HG02870 (cell line): ENCODE results near the gene CMTR1.
"Not testable (repeated sequence)": the region's sequence is repeated elsewhere in the genome, so short reads cannot be mapped to it uniquely, and the experiment has no call there.

ENCODE experiments used
- ATAC-seq: cut with Tn5 transposase; IDR thresholded peaks from one replicate; pipeline ENCODE4 v1.9.1; 2021; ENCODE audit warnings: mild to moderate bottlenecking, moderate library complexity; ENCODE audit not compliant: unreplicated experiment

Gene CMTR1

GRCh38 chr6:37490536-37491170, 57.6 kb downstream of the CMTR1 start:
- ATAC-seq, result no peak

DNA sequence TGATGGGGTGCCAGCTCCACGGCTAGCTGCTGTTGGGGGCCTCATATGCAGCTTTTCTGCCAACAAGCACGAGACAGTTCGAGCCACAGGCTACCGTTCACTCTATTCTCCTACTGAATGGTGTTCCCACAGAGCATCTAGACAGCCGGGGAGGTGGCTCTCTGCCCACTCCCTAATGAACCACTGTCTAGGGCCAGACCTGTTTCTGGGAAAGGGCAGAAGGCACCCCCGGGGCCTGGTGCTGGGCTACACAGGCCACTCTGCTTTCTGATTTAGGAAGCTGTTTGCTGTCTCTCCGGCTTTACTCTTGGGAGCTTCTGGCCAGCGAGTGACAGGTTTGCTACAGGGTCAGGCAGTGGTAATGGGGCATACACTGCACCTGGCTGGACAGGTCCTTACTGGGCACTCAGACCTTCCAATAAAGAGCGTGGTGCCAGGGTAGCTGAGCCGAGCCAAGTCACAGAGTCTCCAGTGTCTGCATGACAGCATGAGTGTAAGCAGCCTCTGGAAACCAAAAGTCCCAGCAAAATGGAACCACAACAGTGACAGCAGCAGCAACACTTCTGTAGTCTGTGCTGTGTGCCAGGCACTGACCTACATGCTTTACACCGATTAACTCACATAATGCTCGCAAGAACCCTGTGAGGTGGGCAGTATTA, 58.3 kb downstream of the CMTR1 start:
- ATAC-seq, result no peak

- ATAC-seq, result no peak
Observed at GRCh38 chr6:37491830-37492208, 58.8 kb downstream of the CMTR1 start.

- ATAC-seq, result no peak
Observed at GRCh38 chr6:37492236-37492972, 59.4 kb downstream of the CMTR1 start.

GRCh38 chr6:37492991-37493660, 60.1 kb downstream of the CMTR1 start:
- no peak for ATAC-seq

DNA sequence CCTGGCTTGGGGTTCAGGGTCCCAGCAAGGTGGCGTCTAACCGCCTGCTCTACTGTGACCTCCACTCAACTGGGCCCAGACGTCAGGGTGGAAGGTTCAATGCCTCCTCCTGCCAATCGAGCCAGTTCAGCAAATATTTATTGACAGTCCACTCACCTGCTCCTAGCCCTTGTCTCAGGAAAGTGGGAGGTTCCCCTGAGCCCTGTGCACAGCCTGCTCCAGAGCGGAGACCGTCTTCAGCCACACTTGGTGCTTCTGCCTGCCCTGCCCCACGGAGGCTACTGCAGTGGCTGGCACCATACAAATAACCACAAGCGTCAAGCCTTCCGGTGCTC, 60.6 kb downstream of the CMTR1 start:
- no peak for ATAC-seq

DNA sequence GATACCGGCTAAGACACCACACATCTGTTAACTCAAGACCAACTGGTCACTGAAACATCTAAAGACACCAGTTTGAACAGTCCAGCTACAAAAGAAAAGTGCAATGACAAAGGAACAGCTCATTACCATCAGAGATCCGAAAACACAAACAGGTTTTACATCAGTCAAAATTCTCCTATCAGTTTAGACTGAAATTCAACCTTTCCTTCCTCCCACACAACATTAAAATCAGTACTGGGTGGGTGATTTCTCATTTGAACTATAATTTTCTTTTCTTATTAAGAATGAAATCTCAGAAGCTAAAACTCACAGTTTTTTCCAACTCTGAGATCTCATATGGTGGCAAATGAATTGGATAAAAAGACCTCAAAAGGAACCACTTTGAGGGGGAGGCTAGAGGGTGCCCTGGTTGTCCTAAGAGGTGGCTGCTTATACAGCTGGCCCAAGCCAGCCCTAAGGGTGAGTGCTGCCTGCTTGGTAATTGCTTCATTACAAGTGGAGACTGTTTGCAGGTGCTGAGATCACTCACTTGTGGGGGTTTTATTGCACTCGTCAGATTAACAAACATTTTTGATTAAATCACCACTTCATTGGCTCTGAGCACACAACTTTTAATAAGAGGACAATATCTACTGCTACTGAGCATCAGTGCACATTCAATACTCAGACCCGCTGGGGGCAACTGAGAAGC, 62.4 kb downstream of the CMTR1 start:
- no peak for ATAC-seq

GRCh38 chr6:37496951-37497885, 64.2 kb downstream of the CMTR1 start:
- ATAC-seq, result no peak

- peak; percentile 67 for ATAC-seq
Observed at GRCh38 chr6:37499433-37500293, 66.6 kb downstream of the CMTR1 start, which contains the start of gene CCDC167. TSS of gene CCDC167 (minus strand) at chr6:37499893. CDS start at chr6:37499863, 30 bp downstream.

DNA sequence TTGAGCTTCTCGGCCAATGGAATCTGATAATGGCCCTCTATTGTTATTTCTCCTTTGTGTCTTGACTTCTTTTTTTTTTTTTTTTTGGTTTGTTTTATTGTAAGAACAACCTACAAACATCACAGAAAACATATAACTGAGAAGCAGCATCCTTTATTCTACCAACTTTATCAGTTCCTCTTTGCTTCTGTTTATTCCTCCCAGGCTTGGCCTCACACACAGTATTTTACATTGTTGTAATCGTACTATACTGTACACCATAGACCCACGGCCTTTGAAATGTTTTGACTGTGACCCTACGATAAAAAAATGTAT, 67.2 kb downstream of the CMTR1 start:
- ATAC-seq, result no peak

GRCh38 chr6:37500904-37501303, 67.9 kb downstream of the CMTR1 start:
- ATAC-seq, result not testable (repeated sequence)

- no peak for ATAC-seq
Observed at GRCh38 chr6:37501632-37502491, 68.8 kb downstream of the CMTR1 start.

DNA sequence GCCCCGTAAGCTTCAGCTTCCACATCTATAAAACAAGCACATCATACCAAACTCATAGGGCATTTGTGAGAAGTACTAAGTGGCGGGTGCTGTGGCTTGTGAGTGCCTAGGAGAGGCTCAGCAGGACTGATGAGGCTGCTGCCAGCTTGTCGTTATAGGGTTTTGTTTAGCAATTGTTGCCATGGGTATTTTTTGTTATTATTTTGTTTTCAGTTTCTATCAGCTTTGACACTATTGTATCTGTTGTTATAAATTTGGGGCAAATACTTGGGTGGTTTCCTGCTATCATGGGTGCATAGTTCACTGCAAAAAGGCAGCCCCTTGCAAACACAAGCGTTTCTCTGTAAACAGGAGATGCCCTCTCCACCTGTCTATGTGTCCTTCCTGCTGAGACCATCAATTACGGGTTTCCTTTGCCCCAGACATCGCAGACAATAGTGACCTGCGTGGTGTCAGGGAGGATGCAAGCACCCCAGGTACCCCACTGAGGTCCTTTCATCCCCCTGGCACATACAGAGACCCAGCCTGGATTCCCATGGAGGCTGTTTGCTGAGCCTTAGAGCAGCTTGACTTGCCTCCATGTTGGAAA, 69.8 kb downstream of the CMTR1 start:
- ATAC-seq, result no peak

- ATAC-seq, result no peak
Observed at GRCh38 chr6:37503309-37503965, 70.4 kb downstream of the CMTR1 start.

DNA sequence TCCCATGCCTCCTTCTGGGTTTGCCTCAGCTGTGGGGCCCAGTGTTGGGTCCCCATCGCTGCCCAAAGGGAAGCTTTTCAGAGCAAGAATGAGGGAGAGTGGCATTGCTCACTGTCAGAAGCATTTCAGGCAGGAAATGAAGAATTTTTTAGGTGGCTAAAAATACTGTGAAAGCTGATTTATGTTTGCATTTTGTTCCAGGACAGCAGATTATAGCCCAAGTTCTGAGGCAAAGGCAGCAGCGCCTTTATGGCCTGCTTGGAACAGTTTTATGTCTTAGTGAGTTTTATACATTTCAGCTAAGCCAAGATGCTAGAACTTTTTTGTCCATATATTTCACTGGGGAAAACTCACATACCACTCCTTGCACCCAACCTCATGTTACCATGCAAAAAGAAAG, 71.0 kb downstream of the CMTR1 start:
- no peak for ATAC-seq

GRCh38 chr6:37506479-37506878, 73.5 kb downstream of the CMTR1 start:
- ATAC-seq, result no peak

DNA sequence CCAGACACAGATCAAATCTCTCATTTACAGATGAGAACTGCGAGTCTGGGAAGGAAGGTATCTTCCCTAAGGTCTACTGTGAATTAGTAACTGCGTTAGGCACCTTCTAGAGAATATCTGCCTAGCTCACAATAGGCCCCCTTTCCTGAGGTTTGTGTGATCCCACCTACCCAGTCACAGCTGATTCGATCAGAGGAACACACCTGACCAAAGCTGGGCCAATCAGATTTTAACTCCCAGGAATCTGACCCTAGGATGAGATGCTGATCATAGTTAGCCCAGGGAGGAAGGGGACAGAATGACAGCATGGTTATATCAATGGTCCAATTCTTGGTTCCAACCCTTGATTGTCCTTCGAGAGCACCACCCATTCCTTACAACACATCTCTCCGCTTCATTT, 74.1 kb downstream of the CMTR1 start:
- no peak for ATAC-seq
